GM12892 (cell line): ENCODE measurements around the gene LRRN2.

ENCODE experiments used
- POLR2A ChIP-seq: IDR thresholded peaks from 2 replicates; pipeline ENCODE4 v1.6.1; 2011; ENCODE audit warnings: low read depth, low read length, control low read depth
- POLR2AphosphoS5 ChIP-seq: IDR thresholded peaks from 2 replicates; pipeline ENCODE4 v1.6.1; 2011; ENCODE audit warnings: low read depth, low read length, control low read depth

- TF ChIP-seq POLR2A (no peak), POLR2AphosphoS5 (no peak)
These were observed 94.0 kb downstream of the LRRN2 start for GRCh38 chr1:204591473-204592090.
